Rectal smooth muscle tissue (tissue), 1 donor: Measurements from ENCODE around the gene SMIM13.

Source experiments
- H3K27ac ChIP-seq: one replicate; pipeline ENCODE4 v1.7.0; 2013; ENCODE audit warnings: low read depth, low read length, inconsistent platforms
- H3K27me3 ChIP-seq: one replicate; pipeline ENCODE4 v1.7.0; 2013; ENCODE audit warnings: low read length; ENCODE audit not compliant: control insufficient read depth, insufficient read depth
- H3K36me3 ChIP-seq: one replicate; pipeline ENCODE4 v1.7.0; 2013; ENCODE audit warnings: low read length; ENCODE audit not compliant: control insufficient read depth, insufficient read depth
- H3K4me1 ChIP-seq: one replicate; pipeline ENCODE4 v1.7.0; 2013; ENCODE audit warnings: low read length; ENCODE audit not compliant: control insufficient read depth, insufficient read depth
- H3K4me3 ChIP-seq: one replicate; pipeline ENCODE4 v1.7.0; 2013; ENCODE audit warnings: low read length
- H3K9ac ChIP-seq: one replicate; pipeline ENCODE4 v1.7.0; 2013; ENCODE audit warnings: low read length

Gene SMIM13

GRCh38 chr6:11133281-11133680 is 39.6 kb downstream of the SMIM13 start:
- Histone ChIP-seq H3K4me3 (no peak overlapping the region), H3K4me1 (no peaks in the 10 kb centered on the region), H3K9ac (no peak overlapping the region), H3K36me3 (no peaks in the 10 kb centered on the region), H3K27me3 (no peaks in the 10 kb centered on the region), H3K27ac (no peak overlapping the region)

GRCh38 chr6:11136809-11137208 is 43.2 kb downstream of the SMIM13 start:
- Histone ChIP-seq H3K4me3 (no peak overlapping the region), H3K9ac (no peak overlapping the region), H3K27me3 (no peaks in the 10 kb centered on the region), H3K36me3 (no peaks in the 10 kb centered on the region), H3K27ac (no peak overlapping the region), H3K4me1 (no peaks in the 10 kb centered on the region)

DNA sequence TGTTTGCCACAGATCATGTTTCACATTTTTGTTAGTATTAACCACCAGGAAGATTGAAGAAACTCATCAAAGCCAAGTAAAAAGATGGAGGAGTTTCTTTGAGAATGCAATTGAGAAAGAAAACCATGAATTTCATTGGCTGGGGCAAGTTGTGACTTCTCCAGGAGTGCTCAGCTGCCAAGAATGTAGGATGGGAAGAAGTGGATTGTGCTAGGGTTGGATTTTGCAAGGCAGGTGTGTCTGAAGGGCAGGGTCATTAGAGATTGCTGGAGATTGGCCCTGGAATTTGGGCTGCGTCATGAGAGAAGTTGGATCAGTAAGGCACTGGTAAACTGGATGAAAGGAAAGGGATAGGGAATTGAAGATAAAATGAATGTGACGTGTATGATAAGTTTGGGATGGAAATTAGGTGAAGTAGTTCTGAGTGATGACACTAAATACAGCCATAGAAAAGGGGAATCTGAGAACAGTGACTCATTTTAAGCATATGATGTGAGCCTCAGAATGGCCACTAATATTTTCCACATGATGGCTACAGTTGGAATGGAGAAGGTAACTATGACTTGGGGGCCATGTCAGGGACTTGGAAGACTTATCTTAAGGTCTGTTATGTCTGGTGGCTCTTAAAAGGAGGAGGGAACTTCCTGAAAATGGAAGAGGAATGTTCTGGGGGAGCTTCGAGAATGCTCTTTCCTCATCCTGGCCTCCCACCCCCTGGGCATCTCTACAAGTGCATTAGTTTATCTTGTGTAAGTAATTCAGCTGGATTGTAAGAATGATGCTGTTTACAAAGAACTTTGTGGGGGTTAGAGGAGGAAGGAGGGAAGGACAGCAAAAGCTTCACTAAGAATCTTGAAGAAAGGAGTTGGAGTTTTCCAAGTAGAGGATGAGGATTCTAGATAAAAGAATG is 45.7 kb downstream of the SMIM13 start:
- Histone ChIP-seq H3K27ac (no peak overlapping the region), H3K4me1 (no peaks in the 10 kb centered on the region), H3K4me3 (no peak overlapping the region), H3K27me3 (no peaks in the 10 kb centered on the region), H3K36me3 (no peaks in the 10 kb centered on the region), H3K9ac (no peak overlapping the region)

DNA sequence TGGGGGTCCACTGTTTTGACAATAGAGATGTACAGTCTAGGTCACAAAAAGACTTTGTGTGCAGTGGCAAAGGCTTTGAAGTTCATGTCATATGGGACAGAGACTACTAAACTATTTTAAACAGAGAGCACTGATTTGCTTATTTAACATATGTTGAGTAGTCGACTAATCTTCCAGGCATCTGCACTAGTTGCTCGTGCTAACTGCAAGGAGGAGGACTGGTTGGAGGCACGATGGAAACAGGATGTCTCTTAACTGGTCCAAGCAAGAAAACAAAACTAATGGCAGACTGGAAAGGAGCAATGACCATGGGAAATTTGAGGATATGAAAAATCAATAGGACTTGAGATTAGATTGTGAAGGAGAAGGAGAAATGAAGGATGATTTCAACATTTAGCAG is 46.4 kb downstream of the SMIM13 start:
- H3K4me3 ChIP-seq = no peak overlapping the region
- no peaks in the 10 kb centered on the region for H3K4me1 ChIP-seq
- H3K9ac ChIP-seq = no peak overlapping the region
- no peaks in the 10 kb centered on the region for H3K36me3 ChIP-seq
- H3K27ac ChIP-seq = no peak overlapping the region
- no peaks in the 10 kb centered on the region for H3K27me3 ChIP-seq

GRCh38 chr6:11141295-11141694 is 47.7 kb downstream of the SMIM13 start:
- H3K36me3 ChIP-seq = no peaks in the 10 kb centered on the region
- H3K27me3 ChIP-seq = no peaks in the 10 kb centered on the region
- no peak overlapping the region for H3K9ac ChIP-seq
- H3K4me1 ChIP-seq = no peaks in the 10 kb centered on the region
- H3K27ac ChIP-seq = no peak overlapping the region
- H3K4me3 ChIP-seq = no peak overlapping the region

DNA sequence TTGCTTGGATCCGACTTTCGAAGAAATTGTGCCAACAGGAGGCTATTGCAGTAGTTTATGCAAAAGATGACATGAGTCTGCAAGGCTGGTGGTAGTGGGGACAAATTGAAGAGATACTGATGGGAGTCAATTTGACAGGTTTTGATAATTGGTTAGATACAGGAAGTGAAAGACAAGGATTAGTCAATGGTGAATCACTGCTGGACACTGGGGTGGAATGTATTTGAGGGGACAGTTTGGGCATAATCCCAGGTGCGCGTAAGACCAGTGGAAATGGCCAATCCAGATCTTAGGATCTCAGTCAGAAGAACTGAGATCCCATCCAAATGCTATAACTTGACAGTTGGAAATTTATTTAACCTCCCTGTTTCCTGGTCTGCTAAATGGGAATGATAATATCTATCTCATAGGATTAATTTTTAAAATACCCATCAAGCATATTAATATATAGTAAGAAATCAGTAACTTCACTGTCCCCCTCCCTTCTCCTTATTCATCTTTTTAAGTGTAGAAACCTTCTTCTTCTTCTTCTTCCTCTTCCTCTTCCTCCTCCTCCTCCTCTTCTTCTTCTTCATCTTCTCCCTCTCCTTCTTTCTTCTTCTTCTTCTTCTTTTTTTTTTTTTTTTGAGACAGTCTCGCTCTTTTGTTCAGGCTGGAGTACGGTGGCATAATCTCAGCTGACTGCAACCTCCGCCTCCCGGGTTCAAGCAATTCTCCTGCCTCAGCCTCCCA is 48.8 kb downstream of the SMIM13 start:
- Histone ChIP-seq H3K4me1 (no peaks in the 10 kb centered on the region), H3K4me3 (no peak overlapping the region), H3K36me3 (no peaks in the 10 kb centered on the region)

GRCh38 chr6:11143394-11144371 is 50.0 kb downstream of the SMIM13 start:
- Histone ChIP-seq H3K36me3 (no peaks in the 10 kb centered on the region), H3K4me1 (no peaks in the 10 kb centered on the region), H3K27ac (no peak overlapping the region), H3K9ac (no peak overlapping the region), H3K4me3 (no peak overlapping the region), H3K27me3 (no peaks in the 10 kb centered on the region)

More for the DNA sequence above, 48.8 kb downstream of the SMIM13 start:
- H3K27ac ChIP-seq = no peak overlapping the region
- no peaks in the 10 kb centered on the region for H3K27me3 ChIP-seq
- no peak overlapping the region for H3K9ac ChIP-seq

DNA sequence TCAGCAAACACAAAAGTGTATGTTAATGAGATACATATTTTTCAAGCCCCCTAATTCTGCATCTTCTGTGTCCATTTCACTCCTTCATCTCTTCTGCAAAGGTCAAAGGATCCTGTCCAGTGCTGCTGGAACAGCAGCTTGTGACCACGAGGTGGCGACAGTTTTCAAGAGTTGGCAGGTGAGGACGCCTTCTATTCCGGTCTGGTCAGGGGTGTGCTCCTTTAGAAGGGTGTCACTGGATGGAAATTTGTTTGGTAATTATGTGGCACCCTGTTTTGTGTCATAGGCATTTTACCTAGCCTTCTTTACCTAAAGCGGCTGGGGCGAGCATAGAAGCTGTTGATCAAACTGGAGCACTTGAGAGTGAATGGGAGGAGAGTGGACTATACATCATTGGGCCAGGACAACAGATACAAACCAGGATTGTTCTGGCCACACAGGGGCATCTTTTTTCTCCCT is 50.8 kb downstream of the SMIM13 start:
- H3K4me1 ChIP-seq = no peaks in the 10 kb centered on the region
- peak overlapping the region; percentile 36 for H3K4me3 ChIP-seq
- no peak overlapping the region for H3K9ac ChIP-seq
- H3K36me3 ChIP-seq = no peaks in the 10 kb centered on the region
- no peaks in the 10 kb centered on the region for H3K27me3 ChIP-seq
- no peak overlapping the region for H3K27ac ChIP-seq

GRCh38 chr6:11146117-11146826 is 52.6 kb downstream of the SMIM13 start:
- Histone ChIP-seq H3K9ac (no peak overlapping the region), H3K27me3 (no peaks in the 10 kb centered on the region), H3K27ac (no peak overlapping the region), H3K36me3 (no peaks in the 10 kb centered on the region), H3K4me3 (no peak overlapping the region), H3K4me1 (no peaks in the 10 kb centered on the region)

- Histone ChIP-seq H3K9ac (no peak overlapping the region), H3K27ac (no peak overlapping the region), H3K27me3 (no peaks in the 10 kb centered on the region), H3K4me3 (no peak overlapping the region), H3K4me1 (no peaks in the 10 kb centered on the region), H3K36me3 (no peaks in the 10 kb centered on the region)
Measured at GRCh38 chr6:11149551-11149950, 55.9 kb downstream of the SMIM13 start.

- H3K4me1 ChIP-seq = no peaks in the 10 kb centered on the region
- no peaks in the 10 kb centered on the region for H3K36me3 ChIP-seq
- no peak overlapping the region for H3K4me3 ChIP-seq
- no peak overlapping the region for H3K9ac ChIP-seq
- no peaks in the 10 kb centered on the region for H3K27me3 ChIP-seq
- no peak overlapping the region for H3K27ac ChIP-seq
Measured at GRCh38 chr6:11151488-11151887, 57.9 kb downstream of the SMIM13 start.
